Muscle of back (tissue), 11 donors: ENCODE measurements around the gene SNX9. TPM values are rescaled to one million over a fixed set of nuclear protein-coding genes. Genes with fewer than 3 reads are reported as not detected.

Experiments used
- DNase-seq, 3 donors: peaks; one replicate each; pipeline versions ENCODE4 v3.0.0 to v3.0.0-alpha.2; 2013
- polyA plus RNA-seq, 10 donors: library from polyadenylated mRNA; unstranded; fragments of 120-200 nt; gene quantifications; one replicate each; pipeline ENCODE4 v1.2.1, GENCODE V29; 2013; ENCODE audit not compliant: insufficient read length in 10 of 10

Gene SNX9
- polyA plus RNA-seq, 10 donors = 21.4 to 30.4 (median 26.4) TPM

GRCh38 chr6:157994125-157994795 is 171.2 kb downstream of the SNX9 start:
- DNase-seq = no peak

Other genes with a start within 250 kb of the SNX9 start
- 10 to 100 TPM in 4 of 10 donors, 1 to 10 TPM in 6; 8.0 to 12.8 (median 9.7) TPM for gene SYNJ2, start 158.6 kb downstream of the SNX9 start, polyA plus RNA-seq